Measurements from ENCODE around the gene NUAK1. TPM values are rescaled to one million over a fixed set of nuclear protein-coding genes. Genes with fewer than 3 reads are reported as not detected.

NUAK1 gene
- total RNA-seq, 2 donors from 2014 or later = 16.9 to 30.1 TPM

- Histone ChIP-seq H3K27me3 (no peaks in the 10 kb centered on the region), H3K9me3 (no peaks in the 10 kb centered on the region), H3K27ac (peak overlapping the region; percentile 70 to 85), H3K4me3 (no peak overlapping the region), H3K4me1 (peaks cover 0 to 87% of the 10 kb centered on the region in 2 donors), H3K36me3 (no peaks in the 10 kb centered on the region)
- TF ChIP-seq, protein P1, sequence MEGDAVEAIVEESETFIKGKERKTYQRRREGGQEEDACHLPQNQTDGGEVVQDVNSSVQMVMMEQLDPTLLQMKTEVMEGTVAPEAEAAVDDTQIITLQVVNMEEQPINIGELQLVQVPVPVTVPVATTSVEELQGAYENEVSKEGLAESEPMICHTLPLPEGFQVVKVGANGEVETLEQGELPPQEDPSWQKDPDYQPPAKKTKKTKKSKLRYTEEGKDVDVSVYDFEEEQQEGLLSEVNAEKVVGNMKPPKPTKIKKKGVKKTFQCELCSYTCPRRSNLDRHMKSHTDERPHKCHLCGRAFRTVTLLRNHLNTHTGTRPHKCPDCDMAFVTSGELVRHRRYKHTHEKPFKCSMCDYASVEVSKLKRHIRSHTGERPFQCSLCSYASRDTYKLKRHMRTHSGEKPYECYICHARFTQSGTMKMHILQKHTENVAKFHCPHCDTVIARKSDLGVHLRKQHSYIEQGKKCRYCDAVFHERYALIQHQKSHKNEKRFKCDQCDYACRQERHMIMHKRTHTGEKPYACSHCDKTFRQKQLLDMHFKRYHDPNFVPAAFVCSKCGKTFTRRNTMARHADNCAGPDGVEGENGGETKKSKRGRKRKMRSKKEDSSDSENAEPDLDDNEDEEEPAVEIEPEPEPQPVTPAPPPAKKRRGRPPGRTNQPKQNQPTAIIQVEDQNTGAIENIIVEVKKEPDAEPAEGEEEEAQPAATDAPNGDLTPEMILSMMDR (IDR thresholded peaks at IDR 0.05) = no peak
- no peak for DNase-seq (ENCODE audit: low spot score)
Observed at GRCh38 chr12:106113824-106114446, 24.8 kb downstream of the NUAK1 start.

GRCh38 chr12:106113446-106113823 lies 25.3 kb downstream of the NUAK1 start:
- TF ChIP-seq, protein P1 (IDR thresholded peaks at IDR 0.05) = no peak
- Histone ChIP-seq H3K36me3 (no peaks in the 10 kb centered on the region), H3K4me3 (no peak overlapping the region), H3K27me3 (no peaks in the 10 kb centered on the region), H3K9me3 (no peaks in the 10 kb centered on the region), H3K4me1 (peaks cover 0 to 87% of the 10 kb centered on the region in 2 donors), H3K27ac (peak overlapping the region; percentile 70 to 85)
- no peak for DNase-seq (ENCODE audit: low spot score)

DNA sequence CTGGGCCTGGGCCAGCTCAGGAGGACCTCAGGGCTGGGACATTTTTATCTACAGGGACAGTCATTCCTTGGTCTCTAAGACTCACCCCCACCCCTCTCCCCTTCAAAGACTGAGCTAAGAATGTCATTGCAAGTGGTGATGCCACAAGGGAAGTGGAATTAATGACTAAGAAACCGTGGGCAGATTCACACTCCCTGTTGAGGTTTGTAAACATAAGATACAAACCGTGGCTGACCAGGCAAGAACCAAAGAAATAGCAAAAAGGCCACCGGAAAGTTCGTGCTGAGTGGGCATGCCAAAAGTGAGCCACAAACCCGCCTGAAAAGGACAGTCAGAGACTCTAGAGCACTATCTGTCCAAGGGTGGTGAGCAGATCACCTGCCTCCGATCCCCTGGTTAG lies 25.7 kb downstream of the NUAK1 start:
- H3K27ac ChIP-seq = peak overlapping the region; percentile 70 to 85
- peaks cover 0 to 87% of the 10 kb centered on the region in 2 donors for H3K4me1 ChIP-seq
- H3K36me3 ChIP-seq = no peaks in the 10 kb centered on the region
- H3K9me3 ChIP-seq = no peaks in the 10 kb centered on the region
- no peaks in the 10 kb centered on the region for H3K27me3 ChIP-seq
- TF ChIP-seq, protein P1 (IDR thresholded peaks at IDR 0.05) = no peak
- no peak for DNase-seq (ENCODE audit: low spot score)
- no peak overlapping the region for H3K4me3 ChIP-seq

GRCh38 chr12:106112145-106112821 lies 26.5 kb downstream of the NUAK1 start:
- Histone ChIP-seq H3K4me3 (no peak overlapping the region), H3K9me3 (no peaks in the 10 kb centered on the region), H3K27ac (peak overlapping the region; percentile 70 to 85), H3K4me1 (peaks cover 0 to 93% of the 10 kb centered on the region in 2 donors), H3K27me3 (no peaks in the 10 kb centered on the region), H3K36me3 (no peaks in the 10 kb centered on the region)
- no peak for DNase-seq (ENCODE audit: low spot score)
- TF ChIP-seq, protein P1 (IDR thresholded peaks at IDR 0.05) = no peak

DNA sequence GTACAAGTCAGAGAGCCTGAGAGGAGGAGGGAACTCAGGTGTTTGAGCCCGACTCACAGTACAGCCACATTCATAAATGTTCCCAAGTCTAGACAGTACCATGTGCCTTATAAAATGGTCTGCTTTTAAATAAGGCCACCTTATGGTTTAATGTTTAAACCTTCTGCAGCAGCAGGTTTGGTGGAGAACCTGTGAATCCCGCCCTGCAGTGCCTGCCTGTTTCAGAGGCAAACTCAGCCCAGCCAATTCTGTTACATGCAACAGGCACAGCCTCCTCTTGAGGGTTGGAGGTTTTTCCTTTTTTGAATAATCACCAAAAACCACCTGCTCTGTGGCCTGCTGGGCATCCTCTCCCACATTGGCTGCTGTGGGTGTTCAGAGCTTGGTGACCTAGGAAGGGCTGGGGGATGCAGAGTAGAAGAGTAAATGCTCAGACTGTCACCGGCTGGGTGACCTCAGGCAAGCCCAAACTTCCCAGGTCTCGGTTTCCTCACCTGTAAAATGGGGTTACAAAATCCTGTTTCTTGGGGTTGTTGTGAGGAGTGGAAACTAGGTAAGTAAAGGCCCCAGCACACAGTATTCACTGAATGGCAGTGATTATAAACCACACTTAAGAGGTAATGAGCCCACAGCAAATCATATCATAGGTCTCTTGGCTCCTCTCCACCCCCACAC lies 28.0 kb downstream of the NUAK1 start:
- H3K9me3 ChIP-seq = no peaks in the 10 kb centered on the region
- H3K4me3 ChIP-seq = no peak overlapping the region
- no peaks in the 10 kb centered on the region for H3K36me3 ChIP-seq
- TF ChIP-seq, protein P1 (IDR thresholded peaks at IDR 0.05) = no peak
- H3K4me1 ChIP-seq = peaks cover 0 to 100% of the 10 kb centered on the region in 2 donors
- DNase-seq (ENCODE audit: low spot score) = no peak
- peak overlapping the region; percentile 37 to 85 for H3K27ac ChIP-seq
- no peaks in the 10 kb centered on the region for H3K27me3 ChIP-seq

All from right atrium auricular region (tissue), 2 donors.